Left lung (tissue), 10 donors: ENCODE results near the gene CREB3L4. TPM values are rescaled to one million over a fixed set of nuclear protein-coding genes. Genes with fewer than 3 reads are reported as not detected.
A peak's percentile ranks its signal among the peaks of the same experiment; 100 is the strongest.

Experiments used
- ATAC-seq: fragments of 200-7000 bp; cut with Tn5 transposase; one replicate; pipeline ENCODE4 v1.9.1; 2020; ENCODE audit warnings: moderate library complexity
- DNase-seq, 4 donors: peaks; one replicate each; pipeline ENCODE4 v3.0.0-alpha.2; 2013 to 2020
- H3K27ac ChIP-seq, 2 donors: fragments of 200-600 bp; sonication (generic) in 1 of 2; one replicate each; pipeline versions ENCODE4 v1.5.0 to v1.8.0; 2020 to 2021
- H3K27me3 ChIP-seq, 2 donors: fragments of 200-600 bp; sonication (generic) in 1 of 2; one replicate each; pipeline versions ENCODE4 v1.5.0 to v1.8.0; 2020 to 2021
- H3K36me3 ChIP-seq, 2 donors: fragments of 200-600 bp; sonication (generic) in 1 of 2; one replicate each; pipeline versions ENCODE4 v1.5.0 to v1.8.0; 2020 to 2021
- H3K4me1 ChIP-seq, 2 donors: fragments of 200-600 bp; one replicate each; pipeline ENCODE4 v1.8.0; 2021
- H3K4me3 ChIP-seq, 2 donors: fragments of 200-600 bp; sonication (generic) in 1 of 2; one replicate each; pipeline versions ENCODE4 v1.5.0 to v1.8.0; 2020 to 2021; ENCODE audit warnings: mild to moderate bottlenecking in 1 of 2
- H3K9me3 ChIP-seq, 2 donors: fragments of 200-600 bp; sonication (generic) in 1 of 2; one replicate each; pipeline versions ENCODE4 v1.5.0 to v1.8.0; 2020 to 2021
- intact Hi-C, 2 donors: fragments of 100-400 bp; cut with DNase I; formaldehyde crosslinking; loops; one replicate each; pipeline versions ENCODE4 v1.11.2 to v1.14.2; 2022
- polyA plus RNA-seq, 6 donors: library from polyadenylated mRNA; unstranded; fragments of 120-200 nt; gene quantifications; one replicate each; pipeline ENCODE4 v1.2.1, GENCODE V29; 2013; ENCODE audit not compliant: insufficient read length in 6 of 6
- total RNA-seq, 2 donors: library from RNA; stranded (reverse); fragmentation: NEBNext Ultra II Directional; extraction: Animal tissue kit (Norgen Biotek cat#: 25700); gene quantifications; one replicate each; pipeline ENCODE4 v1.2.1, GENCODE V29; 2021
- TF ChIP-seq, protein P1 (sequence below), 2 donors: fragments of 200-600 bp; sonication (generic) in 1 of 2; IDR thresholded peaks; one replicate each; pipeline versions ENCODE4 v1.5.0 to v1.8.0; 2021; ENCODE audit warnings: antibody characterized with exemption in 2 of 2
- donor health status: DM: no; HTN: yes; CAD: no.
- donor health status: DM: no; HTN: no; CAD: no.

Gene CREB3L4
- total and polyA plus RNA-seq, 8 donors: 9.3 to 44.3 (median 35.2) TPM

DNA sequence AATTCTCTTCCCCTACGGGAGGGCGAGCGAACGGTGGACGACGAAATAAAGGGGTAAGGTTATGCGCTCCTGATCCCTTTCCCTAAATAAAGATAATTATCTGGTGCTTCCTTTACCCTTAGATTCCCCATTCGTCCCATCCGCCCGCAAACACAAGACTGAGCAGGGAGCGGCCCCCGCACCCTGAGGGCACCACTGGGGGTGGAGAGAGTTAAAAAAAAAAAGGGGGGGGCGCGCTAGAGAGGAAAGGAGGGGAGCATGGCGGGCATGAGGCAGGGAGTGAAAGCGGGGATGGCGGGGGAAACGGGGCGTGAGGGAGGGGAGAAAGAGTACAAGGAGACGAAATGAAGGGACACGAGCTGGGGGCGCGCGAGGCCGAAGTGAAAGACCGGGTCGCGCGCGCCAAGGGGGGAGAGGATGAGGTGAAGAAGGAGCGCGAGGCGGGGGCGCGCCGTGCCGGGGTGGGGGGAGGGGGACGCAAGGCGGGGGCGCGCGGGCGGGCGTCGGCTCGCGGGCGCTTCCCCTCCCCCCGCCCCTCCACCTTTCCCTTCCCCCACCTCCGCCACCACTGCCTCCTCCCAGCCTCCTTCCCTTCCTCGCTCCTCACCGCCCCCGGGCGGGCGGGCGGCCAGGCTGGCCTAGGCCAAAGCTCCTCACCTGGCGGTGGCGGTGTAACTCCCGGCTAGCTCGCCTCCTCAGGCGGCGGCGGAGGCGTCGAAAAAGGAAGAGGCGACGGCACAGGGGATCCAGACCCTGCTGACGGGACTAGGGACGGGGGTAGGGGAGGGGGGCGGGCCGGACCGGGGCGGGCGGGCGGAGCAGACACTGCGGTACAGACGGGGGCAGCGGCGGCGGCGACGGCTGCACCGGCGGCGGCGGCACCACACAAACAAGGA lies 45.4 kb upstream of the CREB3L4 start:
- Histone ChIP-seq H3K9me3 (no peaks in the 10 kb centered on the region), H3K4me1 (peaks cover 13 to 52% of the 10 kb centered on the region in 2 donors), H3K4me3 (peak overlapping the region; percentile 72 to 87), H3K27me3 (no peaks in the 10 kb centered on the region), H3K36me3 (no peaks in the 10 kb centered on the region), H3K27ac (peak overlapping the region; percentile 84 to 87)
- ATAC-seq (peak; percentile 28), DNase-seq (peak in 2 of 4 donors; percentile 49 to 52)
- intact Hi-C loops: no loop called here
- TF ChIP-seq, protein P1, sequence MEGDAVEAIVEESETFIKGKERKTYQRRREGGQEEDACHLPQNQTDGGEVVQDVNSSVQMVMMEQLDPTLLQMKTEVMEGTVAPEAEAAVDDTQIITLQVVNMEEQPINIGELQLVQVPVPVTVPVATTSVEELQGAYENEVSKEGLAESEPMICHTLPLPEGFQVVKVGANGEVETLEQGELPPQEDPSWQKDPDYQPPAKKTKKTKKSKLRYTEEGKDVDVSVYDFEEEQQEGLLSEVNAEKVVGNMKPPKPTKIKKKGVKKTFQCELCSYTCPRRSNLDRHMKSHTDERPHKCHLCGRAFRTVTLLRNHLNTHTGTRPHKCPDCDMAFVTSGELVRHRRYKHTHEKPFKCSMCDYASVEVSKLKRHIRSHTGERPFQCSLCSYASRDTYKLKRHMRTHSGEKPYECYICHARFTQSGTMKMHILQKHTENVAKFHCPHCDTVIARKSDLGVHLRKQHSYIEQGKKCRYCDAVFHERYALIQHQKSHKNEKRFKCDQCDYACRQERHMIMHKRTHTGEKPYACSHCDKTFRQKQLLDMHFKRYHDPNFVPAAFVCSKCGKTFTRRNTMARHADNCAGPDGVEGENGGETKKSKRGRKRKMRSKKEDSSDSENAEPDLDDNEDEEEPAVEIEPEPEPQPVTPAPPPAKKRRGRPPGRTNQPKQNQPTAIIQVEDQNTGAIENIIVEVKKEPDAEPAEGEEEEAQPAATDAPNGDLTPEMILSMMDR (IDR thresholded peaks at IDR 0.05): no peak

DNA sequence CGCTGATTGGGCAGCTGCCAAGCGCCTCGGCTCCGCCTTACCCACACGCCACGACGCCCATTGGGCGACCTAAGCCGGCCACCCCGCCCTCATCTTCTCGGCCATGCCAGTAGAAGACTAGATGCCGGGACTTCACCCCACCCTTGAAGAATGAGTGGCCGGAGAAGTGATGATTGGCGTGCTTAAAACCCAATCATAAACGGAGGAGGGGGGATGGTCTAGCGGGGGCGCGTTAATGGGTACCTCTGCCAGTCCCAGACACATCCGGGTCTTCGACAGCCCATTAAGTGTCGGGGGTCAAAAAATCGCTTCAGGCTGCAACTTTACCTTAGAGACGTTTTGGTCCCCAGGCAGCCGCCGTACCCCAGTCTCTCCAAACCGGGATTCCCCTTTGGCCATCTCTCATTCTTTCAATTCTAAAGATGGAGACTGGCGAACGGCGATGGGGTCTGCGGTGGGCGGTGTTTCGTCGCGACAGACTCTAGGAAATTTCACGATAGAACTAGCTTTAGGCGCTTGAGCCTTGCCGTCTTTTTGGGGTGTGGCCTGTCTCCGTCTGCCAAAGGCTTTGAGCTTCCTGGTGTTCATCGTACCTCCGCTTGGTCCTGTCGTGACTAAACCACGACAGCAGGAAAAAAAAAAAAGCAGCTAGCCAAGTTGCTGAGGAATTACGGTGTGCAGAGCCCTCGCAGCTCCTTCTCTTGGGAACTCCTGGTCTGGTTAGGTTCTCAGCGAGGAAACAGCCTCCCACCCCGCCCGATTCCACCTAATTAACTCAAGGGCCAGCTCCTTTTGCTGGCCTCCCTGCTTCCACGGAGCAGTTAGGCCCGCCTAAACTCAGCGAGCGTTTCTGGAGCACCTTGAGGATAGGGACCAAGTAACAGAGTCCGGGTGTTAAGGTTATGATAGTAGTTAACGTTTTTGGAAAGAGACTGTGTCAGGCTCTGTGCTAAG lies 44.5 kb upstream of the CREB3L4 start, which contains the start of gene GATAD2B:
TSS of gene GATAD2B (minus strand) at position 1 of the 954 bp plus-strand sequence. CDS start 94,625 bp downstream, outside the sequence.
- ATAC-seq (peak; percentile 97), DNase-seq (peak; percentile 99 to 100 (median 100))
- TF ChIP-seq, protein P1 (IDR thresholded peaks at IDR 0.05): no peak
- Histone ChIP-seq H3K27me3 (no peaks in the 10 kb centered on the region), H3K4me1 (peaks cover 13 to 48% of the 10 kb centered on the region in 2 donors), H3K9me3 (no peaks in the 10 kb centered on the region), H3K4me3 (peak within 1 kb of the TSS; percentile 72 to 87), H3K36me3 (no peaks in the 10 kb centered on the region), H3K27ac (peak within 1 kb of the TSS; percentile 84 to 89)
- intact Hi-C loops: no loop called here

DNA sequence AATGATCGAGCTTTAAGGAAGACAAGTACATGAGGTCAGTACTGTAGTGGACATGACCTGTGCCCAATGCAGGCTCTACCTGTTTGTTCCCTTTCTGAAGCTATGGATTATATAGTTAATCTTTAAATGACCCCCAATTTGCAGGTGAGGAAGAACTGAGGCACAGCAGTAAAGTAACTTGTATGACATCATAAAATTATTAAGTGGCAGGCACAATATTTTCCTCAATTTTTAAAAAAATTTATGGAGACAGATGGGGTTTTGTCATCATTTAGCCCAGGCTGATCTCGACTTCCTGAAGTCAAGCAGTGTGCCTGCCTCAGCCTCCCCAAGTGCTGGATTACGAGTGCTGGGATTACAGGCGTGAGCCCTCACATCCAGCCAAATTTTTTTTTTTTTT lies 41.3 kb upstream of the CREB3L4 start:
- Histone ChIP-seq H3K4me3 (no peak overlapping the region), H3K36me3 (peaks cover 0 to 26% of the 10 kb centered on the region in 2 donors), H3K27ac (no peak overlapping the region), H3K9me3 (no peaks in the 10 kb centered on the region), H3K27me3 (no peaks in the 10 kb centered on the region), H3K4me1 (peaks cover 0 to 23% of the 10 kb centered on the region in 2 donors)
- ATAC-seq: no peak
- TF ChIP-seq, protein P1 (IDR thresholded peaks at IDR 0.05): no peak
- no peak for DNase-seq
- intact Hi-C loops: no loop called here

DNA sequence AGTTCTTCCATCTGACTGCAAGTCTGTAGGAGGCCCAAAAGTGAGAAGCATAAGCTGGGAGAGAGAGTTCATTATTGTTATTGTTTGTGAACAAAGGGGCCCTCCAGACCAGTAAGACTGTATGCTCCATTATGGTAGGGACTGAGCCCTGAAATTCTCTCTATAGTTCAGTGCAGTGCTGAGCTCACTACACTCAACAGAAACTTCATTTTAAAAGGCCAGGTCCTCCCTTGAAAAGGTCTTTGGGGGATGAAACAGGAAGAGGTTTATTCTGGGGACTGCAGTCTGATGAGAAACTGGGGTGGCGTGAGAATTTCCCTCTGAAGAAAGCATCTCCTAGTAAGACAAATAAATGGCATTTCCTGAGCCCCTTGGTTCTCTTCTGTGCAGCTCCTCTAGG lies 39.5 kb upstream of the CREB3L4 start:
- DNase-seq (no peak), ATAC-seq (no peak)
- H3K27me3 ChIP-seq: no peaks in the 10 kb centered on the region
- TF ChIP-seq, protein P1 (IDR thresholded peaks at IDR 0.05): no peak
- H3K4me1 ChIP-seq: peaks cover 0 to 17% of the 10 kb centered on the region in 2 donors
- H3K9me3 ChIP-seq: no peaks in the 10 kb centered on the region
- peak overlapping the region in 1 of 2 donors; percentile 48 for H3K27ac ChIP-seq
- H3K4me3 ChIP-seq: no peak overlapping the region
- intact Hi-C loops: no loop called here
- H3K36me3 ChIP-seq: peaks cover 0 to 45% of the 10 kb centered on the region in 2 donors
